Measurements from ENCODE around the gene TUBG1.

GRCh38 chr17:42564815-42565522 lies 44.5 kb upstream of the TUBG1 start:
- no peak for TF ChIP-seq CTCF (IDR thresholded peaks at IDR 0.05)
- no peak for TF ChIP-seq POLR2A (IDR thresholded peaks at IDR 0.05)

Data from heart left ventricle (tissue), 13 donors.